HG03442 (cell line): ENCODE measurements around the gene CHAD.
"Not testable (repeated sequence)": the region's sequence is repeated elsewhere in the genome, so short reads cannot be mapped to it uniquely, and the experiment has no call there.

ENCODE experiments used
- ATAC-seq: cut with Tn5 transposase; IDR thresholded peaks from one replicate; pipeline ENCODE4 v1.9.1; 2021; ENCODE audit warnings: mild to moderate bottlenecking, moderate library complexity; ENCODE audit not compliant: unreplicated experiment

The CHAD gene

DNA sequence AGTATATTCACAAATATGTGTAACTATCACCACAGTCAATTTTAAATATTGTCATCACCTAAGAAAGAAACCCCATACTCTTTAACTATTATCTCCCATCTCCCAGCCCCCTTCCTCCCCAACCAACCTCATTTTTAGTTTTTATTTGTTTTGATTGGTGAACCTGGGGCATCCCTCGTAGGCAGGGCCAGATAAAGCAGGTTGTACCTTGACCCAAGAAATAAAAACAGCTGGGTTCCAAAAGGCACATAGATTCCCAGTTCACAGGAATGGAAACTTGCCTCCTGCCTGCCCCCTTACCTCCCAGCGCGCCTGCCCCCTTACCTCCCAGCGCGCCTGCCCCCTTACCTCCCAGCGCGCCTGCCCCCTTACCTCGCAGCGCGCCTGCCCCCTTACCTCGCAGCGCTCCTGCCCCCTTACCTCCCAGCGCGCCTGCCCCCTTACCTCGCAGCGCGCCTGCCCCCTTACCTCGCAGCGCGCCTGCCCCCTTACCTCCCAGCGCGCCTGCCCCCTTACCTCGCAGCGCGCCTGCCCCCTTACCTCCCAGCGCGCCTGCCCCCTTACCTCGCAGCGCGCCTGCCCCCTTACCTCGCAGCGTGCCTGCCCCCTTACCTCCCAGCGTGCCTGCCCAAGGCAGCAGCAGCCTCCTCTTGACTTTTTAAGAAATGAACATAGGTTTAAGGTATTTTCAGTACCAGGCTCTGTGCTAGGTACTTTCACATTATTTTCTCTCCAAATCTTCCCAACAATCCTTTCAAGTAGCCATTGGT, 7.3 kb upstream of the CHAD start:
- ATAC-seq: not testable (repeated sequence)

DNA sequence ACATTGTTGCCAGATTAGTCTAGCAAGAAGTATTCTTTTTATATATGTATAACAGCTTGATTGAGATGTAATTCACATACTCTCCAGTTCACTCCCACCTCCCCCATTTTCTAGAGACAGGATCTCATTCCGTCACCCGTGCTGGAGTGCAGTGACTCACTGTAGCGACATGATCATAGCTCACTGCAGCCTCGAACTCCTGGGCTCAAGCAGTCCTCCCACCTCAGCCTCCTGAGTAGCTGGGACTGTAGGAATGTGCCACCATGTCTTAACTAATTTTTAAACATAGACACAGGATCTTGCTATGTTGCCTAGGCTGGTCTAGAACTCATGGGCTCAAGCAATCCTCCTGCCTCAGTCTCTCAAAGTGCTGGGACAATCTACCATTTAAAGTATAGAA, 6.7 kb upstream of the CHAD start:
- no peak for ATAC-seq

DNA sequence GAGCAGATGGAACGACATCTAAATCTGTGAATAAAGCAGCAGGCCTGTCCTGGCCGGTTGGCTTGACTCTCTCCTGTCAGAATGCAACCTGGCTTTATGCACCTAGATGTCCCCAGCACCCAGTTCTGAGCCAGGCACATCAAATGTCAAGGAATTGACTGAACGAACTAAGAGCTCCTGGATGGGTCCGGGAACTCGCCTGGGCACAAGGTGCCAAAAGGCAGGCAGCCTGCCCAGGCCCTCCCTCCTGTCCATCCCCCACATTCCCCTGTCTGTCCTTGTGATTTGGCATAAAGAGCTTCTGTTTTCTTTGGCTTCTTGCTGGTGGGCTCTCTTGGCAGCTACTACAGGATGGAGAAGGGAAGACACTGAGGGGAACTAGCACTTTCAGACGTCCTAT, 5.8 kb upstream of the CHAD start:
- no peak for ATAC-seq

DNA sequence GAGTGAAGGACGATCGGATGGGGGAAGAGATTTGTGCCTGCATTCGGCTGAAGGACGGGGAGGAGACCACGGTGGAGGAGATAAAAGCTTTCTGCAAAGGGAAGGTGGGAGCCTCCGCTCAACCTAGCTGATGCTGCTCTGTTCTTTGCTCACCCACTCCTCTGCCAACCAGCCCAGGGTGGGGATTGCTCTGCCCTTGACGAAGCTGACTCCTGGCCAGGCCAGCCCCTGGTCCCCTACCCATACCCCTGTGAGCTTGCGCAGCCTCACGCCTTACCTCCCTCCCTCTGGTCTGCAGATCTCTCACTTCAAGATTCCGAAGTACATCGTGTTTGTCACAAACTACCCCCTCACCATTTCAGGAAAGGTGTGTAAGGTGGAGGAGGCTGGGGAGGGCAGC, 5.2 kb upstream of the CHAD start:
- no peak for ATAC-seq

DNA sequence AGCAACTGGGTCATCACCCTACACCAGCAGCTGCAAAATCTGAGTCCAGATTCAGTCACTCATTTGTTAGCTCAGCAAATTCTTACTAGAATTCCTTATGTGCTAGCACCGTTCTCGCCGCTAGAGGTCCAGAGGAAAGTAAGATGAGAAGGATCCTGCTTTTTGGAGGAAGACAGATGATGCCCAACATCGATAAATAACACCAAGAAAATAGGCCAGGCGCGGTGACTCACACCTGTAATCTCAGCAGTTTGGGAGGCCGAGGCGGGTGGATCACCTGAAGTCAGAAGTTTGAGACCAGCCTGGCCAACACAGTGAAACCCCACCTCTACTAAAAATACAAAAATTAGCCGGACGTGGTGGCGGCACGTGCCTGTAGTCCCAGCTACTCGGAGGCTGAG, 4.1 kb upstream of the CHAD start:
- ATAC-seq: not testable (repeated sequence)

DNA sequence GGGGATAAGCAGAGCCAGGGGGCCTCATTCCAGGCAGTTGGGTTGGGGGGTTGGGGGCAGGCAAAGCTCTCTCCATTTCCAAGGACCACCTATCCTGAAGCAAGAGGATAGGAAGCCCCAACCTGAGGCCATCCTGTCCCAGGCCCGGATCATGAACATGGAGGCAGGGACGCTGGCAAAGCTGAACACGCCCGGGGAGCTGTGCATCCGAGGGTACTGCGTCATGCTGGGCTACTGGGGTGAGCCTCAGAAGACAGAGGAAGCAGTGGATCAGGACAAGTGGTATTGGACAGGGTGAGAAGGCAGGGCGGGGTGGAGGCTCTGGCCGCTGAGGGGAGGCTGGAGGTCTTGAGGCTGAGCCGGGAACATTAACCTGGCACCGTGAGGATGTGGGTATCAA, 3.6 kb upstream of the CHAD start:
- ATAC-seq: no peak

DNA sequence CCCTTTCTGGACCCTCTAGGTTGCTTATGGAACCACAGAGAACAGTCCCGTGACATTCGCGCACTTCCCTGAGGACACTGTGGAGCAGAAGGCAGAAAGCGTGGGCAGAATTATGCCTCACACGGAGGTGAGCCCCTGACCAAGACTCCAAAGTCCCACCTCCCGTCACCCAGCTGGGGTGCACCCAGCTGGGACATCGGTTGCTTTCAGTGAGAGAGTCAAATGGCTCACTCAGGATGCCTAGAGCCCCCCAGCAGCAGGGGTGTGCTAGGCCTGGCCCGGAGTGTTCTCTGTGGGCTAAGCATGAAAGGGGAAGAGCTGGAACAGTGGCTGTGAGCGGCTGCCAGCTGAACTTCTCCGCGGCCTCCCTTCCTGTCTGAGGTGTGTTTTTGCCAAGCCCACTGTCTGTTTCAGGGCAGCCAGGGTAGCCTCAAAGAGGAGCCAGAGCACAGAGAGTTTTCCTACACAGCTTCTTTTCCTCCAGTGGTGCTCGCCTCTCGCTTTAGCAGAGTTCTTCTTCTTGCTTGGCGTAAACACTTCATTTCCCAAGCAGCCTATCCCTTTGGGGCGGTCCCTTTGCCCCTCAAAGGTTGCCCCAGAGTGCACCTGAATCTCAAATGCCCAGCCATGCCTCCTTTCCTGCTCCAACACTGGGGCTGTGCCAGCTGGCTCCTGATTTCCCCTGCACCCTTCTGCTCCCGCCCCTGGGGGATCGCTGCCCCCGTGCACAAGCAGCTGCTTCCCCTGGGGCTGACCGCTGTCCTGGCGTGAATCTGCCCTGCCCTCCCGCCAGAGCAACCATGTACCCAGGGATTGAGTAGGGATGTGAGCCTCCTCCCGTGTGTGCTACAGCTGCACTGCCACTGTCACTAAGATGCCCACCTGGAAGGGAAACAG, 2.6 kb upstream of the CHAD start:
- no peak for ATAC-seq

DNA sequence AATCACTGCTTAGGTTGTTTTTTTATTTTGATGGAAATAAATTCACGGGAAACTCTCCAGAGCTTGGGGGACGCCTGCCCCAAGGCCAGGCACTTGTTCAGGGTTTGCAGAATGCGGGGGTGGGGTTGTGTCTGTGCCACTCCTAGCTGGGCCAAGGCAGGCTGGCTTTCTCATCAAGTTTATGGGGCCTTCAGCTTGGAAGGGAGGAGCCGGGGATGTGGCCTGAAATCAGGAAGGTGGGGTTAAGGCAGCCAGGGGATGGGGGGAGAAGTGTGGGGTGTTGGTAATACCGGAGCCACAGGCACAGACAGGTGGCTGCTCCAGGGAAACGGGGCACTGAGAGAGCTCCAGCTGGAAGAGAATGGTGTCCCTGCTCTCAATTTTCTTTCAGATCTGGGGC, 1.7 kb upstream of the CHAD start:
- no peak for ATAC-seq

DNA sequence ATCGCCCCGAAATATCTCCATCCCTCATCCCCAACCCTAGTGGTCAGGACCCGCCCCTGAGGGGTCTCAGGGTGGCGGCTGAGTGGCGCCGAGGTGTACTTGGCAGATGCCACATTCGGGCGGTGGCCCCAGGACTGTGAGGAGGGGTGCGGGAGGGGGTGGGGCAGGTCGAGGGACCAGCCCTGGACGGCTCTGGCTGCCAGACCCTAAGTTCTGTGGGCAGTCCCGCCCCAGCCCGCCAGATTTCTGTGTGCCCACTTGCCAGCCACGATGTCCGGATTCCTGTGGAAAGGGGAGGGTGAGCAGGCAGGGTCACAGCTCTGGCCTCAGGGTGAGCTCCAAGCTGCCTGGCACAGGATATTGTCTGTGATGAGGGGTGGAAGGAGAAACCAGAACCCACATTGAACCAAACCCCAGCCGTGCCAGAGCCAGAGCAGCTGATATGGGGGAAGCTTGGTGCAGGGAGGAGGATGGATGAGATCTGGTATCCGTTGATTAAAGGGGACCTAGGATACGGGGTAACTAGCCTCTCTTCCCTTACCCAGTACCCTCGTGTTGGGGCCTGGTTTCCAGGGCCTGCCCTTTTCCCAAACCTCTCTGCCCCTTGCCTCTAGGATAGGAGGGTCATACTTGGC, 1.1 kb upstream of the CHAD start:
- no peak for ATAC-seq

DNA sequence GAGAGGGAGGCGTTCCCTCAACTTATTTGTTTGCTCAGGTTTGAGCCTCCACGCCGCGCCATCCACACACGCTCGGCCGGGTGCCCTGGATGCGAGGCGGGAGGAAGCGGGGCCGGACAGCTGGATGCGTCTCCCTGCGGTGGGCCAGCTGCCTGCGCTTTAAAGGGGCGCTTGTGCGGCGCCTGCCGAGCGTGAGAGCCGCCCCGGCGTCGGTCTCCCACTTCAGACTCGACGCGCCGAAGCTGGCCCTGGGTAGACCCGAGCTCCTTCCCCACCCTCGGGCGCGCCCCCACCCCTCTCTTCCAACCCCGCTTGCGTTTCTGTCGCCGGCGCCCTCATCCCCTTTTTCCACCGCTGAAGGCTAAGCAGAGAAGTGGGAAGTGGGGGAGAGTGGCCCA, 527 bp upstream of the CHAD start:
- no peak for ATAC-seq

DNA sequence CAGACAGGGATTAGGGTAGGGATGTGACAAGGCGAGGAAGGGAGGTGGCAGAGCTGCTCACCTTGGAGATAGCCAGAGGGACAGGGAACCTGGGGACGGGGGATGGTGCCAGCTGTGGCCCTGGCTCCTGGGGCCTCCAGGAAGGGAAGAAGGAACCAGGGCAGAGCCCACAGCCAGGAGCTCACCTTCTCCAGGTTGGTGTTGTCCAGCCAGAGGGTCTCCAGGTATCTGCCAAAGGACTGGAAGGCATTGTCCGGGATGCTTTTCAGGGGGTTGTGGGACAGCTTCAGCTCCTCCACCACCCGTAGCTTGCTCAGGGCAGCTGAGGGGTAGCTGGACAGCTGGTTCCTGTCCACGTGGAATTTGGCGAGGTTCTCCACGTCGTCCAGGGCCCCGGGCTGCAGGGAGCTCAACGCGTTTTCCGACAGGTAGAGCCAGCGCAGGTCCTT, 801 bp downstream of the CHAD start:
- ATAC-seq: no peak

DNA sequence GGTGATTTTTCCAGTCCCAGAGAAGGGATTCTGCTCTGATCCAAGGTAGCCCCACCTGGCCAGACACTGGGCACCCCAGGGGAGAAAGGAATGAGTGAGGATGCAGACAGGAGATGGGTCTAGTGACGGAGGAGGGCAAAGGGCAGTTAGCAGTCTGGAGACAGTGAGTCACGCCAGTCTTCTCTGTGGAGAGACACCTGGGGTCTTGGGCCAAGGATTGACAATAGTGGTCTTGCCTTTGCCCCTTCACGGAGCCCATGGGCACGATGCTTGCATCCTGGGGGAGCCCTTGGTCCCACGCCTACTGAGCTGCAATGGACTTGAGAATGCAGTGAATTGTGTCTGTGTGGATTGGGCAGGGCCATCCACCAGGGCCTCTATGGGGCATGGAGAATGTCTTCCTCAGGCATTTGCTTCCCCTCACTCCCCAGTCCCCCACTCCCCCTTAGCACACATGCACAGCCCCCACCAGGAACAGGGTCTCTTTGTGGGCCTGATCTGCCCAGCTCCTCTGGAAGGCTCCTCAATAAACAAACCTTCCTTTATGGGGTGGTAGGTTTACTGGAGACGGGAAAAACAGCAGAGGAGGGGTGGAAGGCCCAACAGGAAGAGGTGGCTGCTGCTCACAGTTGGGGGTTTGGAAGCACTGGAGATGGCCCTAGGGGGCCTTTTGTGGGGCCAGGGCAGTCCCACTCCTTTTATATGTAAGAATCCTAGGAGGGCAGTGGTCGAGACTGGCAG, 1.4 kb downstream of the CHAD start:
- ATAC-seq: no peak

DNA sequence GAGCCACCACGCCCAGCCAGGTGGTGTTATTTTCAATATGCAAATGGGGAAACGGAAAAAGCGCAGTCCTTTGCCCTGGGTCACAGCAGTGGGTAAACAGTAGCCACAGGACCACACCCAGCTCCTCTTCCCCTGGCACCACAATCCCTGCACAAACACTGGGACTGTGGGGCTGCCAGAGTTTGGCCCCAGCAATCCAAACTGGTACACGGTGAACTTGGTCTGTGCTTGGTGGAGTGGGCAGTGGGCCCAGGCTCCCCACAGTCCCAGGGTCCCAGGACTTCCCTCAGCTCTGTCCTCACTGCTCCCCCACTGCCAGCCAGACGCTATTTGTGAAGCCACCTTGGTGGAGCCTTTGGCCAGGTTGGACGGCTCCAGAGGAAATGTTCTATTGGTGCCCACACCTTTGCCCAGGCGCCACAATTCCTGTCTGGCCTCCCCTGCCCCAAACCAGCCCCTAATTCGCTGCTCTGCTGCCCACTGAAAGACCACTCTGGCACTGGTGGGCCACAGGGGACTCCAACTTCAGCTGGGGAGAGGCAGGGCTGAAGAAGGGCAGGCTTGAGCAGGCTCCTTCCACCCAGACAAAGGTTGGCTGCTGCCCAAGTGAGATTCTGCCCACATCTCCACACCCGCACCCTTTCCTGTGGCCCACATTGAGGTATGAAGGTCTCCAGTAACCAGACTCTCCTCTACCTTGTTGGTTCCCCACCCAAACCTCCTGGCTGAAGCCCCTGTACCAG, 2.1 kb downstream of the CHAD start:
- ATAC-seq: no peak

DNA sequence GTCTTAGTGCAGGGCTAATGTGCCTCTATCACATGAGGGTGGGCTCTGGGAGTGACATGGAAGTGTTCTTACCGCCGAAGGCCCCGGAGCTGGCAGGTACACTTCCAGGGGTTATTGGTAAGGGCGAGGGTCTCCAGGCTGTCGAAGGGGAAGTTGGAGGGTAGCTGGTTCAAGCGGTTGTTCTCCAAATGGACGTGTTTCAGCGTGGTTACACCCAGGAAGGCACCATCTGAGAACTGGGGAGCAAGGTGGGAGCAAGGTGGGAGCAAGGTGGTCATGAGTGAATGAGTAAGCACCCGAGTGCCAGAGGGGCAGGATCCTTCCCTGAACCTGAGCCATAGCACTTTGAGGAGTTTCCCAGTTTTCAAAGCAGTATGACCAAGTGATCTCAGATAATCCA, 3.0 kb downstream of the CHAD start:
- no peak for ATAC-seq

DNA sequence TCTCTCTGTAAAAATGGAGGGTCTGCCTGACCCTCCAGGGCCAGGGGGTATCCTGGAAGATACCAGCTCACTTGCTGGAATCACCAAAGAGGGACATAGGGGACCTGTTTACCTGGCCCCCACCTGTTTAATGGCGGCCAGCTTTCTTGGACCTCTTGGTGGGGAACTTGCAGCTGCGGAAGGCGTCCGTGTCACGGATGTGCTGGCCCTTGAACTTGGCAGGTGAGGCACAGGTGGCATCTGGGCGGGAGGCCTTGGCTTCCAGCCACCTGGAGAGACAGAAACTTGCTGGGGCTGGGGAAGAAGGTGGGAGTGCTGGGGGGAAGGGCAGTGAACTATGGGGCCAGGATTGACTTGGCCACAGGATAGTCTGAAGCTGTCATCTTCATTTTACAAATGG, 3.5 kb downstream of the CHAD start:
- no peak for ATAC-seq

DNA sequence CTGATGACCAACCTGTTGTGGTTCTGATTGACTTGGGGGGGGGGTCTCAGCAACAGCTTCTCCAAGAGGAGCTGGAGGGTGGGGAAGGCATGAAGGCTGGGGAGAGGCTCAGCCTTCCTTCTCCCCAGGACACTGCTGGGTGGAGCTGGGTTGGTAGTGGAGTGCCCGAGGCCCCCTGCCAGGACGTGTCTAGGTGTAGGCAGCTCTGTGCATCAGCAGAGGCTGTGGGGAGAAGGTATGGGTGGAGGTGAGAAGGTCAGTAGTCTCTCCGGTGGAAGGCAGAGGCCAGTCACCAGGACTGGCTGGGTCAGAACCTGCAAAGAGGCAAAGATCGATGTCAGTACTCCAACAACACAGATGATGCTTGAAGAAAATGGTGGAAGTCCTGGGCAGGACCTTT, 3.9 kb downstream of the CHAD start:
- ATAC-seq: no peak

DNA sequence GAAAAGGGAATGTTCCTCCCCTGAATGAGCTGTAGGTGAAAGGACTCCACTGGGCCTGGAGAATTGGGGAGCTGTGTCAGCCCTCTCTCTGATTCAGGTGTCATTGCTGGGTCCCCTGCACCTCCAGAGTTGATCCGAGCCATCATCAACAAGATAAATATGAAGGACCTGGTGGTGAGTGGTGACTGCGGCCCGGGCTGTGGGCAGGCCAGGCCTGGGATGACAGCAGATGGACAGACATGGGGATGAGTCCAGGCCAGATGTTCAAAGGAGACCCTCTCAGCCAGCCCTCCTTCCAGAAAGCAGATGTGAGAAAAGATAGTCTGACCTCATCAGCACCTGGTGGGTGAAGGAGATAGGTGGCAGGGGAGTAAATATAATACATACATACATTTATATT, 4.6 kb downstream of the CHAD start:
- no peak for ATAC-seq

DNA sequence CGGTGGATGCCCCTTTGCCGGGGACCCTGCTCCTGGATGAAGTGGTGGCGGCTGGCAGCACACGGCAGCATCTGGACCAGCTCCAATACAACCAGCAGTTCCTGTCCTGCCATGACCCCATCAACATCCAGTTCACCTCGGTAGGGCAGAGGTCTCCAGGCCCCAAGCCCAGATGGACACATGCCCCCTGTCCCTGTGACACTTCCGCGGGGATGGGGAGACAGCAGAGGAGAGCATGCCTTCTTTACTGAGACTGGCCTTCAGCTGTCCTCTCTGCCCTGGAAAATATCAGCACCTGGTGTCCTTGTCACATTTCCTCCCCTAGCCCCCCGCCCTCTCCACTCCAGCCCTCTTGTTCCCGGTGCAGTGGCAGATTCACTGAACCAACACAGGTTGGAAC, 6.2 kb downstream of the CHAD start:
- no peak for ATAC-seq

DNA sequence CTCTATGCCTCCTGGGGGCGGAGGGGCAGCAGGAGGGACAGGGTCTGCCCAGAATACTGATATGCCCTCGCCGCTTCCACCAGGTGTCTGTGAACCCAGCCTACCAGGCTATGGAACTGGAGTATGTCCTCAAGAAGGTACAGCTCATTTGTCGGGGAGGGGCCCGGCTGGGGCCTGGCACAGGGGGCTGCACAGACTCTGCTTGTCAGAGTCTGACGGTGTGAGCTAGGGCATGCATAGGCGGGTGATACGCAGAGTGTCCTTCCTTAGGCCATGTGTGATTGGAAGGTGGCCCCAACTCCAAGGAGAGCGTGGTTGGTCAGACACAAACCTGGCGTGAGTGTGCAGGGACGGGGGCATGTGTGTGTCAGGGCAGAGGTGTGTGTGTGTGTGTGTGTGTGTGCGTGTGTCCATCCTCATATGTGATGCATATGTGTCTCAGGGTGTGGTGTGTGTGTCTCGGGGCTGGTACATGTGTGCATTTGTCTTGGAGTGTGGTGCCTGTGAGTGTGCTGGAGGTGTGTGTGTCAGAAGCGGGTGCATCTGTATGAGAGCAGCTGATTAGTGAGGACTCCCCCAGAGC, 7.0 kb downstream of the CHAD start:
- no peak for ATAC-seq
